D721Med (cell line): Measurements from ENCODE around the gene ASTL.

ENCODE experiments used
- DNase-seq: peaks from one replicate; pipeline ENCODE4 v3.0.0; 2011; ENCODE audit warnings: low spot score; ENCODE audit not compliant: insufficient read length
- FAIRE-seq: peaks from 2 replicates; lab custom pipeline; 2011; peaks lifted over from hg19 to GRCh38; lab: Jason Lieb, UNC
- CTCF ChIP-seq: IDR thresholded peaks from 2 replicates; pipeline ENCODE4 v1.5.1; 2012; ENCODE audit warnings: mild to moderate bottlenecking, control low read depth; ENCODE audit not compliant: insufficient read depth; ENCODE audit errors: missing control alignments

ASTL gene

GRCh38 chr2:96124406-96125265, 13.7 kb downstream of the ASTL start:
- TF ChIP-seq CTCF, result no peak
- DNase-seq (no peak), FAIRE-seq (no peak)

- no peak for FAIRE-seq
- TF ChIP-seq CTCF, result no peak
- DNase-seq, result no peak
Measured at GRCh38 chr2:96123936-96124335, 14.4 kb downstream of the ASTL start.

- no peak for DNase-seq
- no peak for FAIRE-seq
Measured at GRCh38 chr2:96123290-96123689, 15.0 kb downstream of the ASTL start.

GRCh38 chr2:96122391-96122790, 15.9 kb downstream of the ASTL start:
- FAIRE-seq (no peak), DNase-seq (no peak)
- TF ChIP-seq CTCF, result no peak

More at GRCh38 chr2:96123290-96123689, 15.0 kb downstream of the ASTL start:
- TF ChIP-seq CTCF, result no peak

- FAIRE-seq (no peak), DNase-seq (no peak)
- TF ChIP-seq CTCF, result no peak
Measured at GRCh38 chr2:96121414-96121813, 16.9 kb downstream of the ASTL start.

- TF ChIP-seq CTCF, result no peak
- FAIRE-seq (no peak), DNase-seq (no peak)
Measured at GRCh38 chr2:96120991-96121390, 17.3 kb downstream of the ASTL start.

- FAIRE-seq (no peak), DNase-seq (no peak)
- no peak for TF ChIP-seq CTCF
Measured at GRCh38 chr2:96120091-96120720, 18.1 kb downstream of the ASTL start.
